ENCODE results near the gene SAFB.

GRCh38 chr19:5661483-5661882 lies 38.6 kb downstream of the SAFB start:
- TF ChIP-seq POLR2A (IDR thresholded peaks at IDR 0.05; ENCODE audit: low read depth, low read length): no peak
- TF ChIP-seq POLR2AphosphoS5 (IDR thresholded peaks at IDR 0.05; ENCODE audit: low read depth, low read length): no peak
- TF ChIP-seq TAF1 (IDR thresholded peaks at IDR 0.05; ENCODE audit: low read depth, low read length): no peak
- no peak for TF ChIP-seq SPI1 (IDR thresholded peaks at IDR 0.05; ENCODE audit: low read depth, low read length)

Data from GM12891 (cell line).